SKM-1 (cell line): ENCODE measurements around the gene ABT1.
"Not testable (repeated sequence)": the region's sequence is repeated elsewhere in the genome, so short reads cannot be mapped to it uniquely, and the experiment has no call there.

ENCODE experiments used
- DNase-seq: peaks from one replicate; lab custom pipeline; 2025; ENCODE audit not compliant: unreplicated experiment; lab: John Stamatoyannopoulos, UW

ABT1 gene

DNA sequence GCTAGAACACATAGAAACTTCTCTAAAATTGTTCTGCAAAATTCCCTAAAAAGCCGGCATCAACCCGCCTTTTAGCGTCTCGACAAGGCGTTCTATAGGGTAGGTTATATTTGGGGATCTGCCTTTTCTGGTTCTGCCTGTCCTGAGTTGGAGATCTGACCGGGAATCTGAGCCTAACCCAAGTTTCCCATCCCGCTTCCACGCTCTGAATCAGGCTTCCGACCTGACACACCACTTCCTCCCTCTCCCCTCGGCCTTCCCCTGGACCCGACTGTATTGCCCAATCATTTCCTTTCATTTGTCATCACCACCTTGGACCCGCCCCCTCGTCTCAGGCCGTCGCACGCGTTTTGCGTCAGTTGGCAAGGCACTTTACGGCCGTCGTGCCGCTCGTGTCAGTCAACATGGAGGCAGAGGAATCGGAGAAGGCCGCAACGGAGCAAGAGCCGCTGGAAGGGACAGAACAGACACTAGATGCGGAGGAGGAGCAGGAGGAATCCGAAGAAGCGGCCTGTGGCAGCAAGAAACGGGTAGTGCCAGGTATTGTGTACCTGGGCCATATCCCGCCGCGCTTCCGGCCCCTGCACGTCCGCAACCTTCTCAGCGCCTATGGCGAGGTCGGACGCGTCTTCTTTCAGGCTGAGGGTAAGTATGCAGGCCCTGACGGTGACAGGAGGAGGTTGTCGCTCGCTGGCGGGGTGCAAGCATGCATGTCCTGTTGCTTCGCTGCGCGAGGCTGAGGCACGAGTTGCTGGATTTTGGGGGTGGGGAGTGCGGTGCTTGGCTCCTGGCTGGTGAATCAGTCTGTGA is at the start of gene ABT1:
Gene ABT1, plus strand, starts transcription at position 375 of the 810 bp plus-strand sequence. Its CDS starts 30 bp downstream, at position 405.
- peak; percentile 96 for DNase-seq

DNA sequence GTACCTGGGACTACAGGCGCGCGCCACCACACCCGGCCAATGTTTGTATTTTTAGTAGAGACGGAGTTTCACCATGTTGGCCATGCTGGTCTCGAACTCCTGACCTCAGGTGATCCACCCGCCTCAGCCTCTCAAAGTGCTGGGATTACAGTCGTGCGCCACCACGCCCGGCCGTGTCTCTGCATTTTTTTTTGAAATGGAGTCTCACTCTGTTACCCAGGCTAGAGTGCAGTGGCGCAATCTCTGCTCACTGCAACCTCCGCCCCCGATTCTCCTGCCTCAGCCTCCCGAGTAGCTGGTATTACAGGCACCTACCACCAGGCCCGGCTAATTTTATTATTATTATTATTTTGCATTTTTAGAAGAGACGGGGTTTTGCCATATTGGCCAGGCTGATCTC is 49.4 kb upstream of the ABT1 start:
- DNase-seq: not testable (repeated sequence)

DNA sequence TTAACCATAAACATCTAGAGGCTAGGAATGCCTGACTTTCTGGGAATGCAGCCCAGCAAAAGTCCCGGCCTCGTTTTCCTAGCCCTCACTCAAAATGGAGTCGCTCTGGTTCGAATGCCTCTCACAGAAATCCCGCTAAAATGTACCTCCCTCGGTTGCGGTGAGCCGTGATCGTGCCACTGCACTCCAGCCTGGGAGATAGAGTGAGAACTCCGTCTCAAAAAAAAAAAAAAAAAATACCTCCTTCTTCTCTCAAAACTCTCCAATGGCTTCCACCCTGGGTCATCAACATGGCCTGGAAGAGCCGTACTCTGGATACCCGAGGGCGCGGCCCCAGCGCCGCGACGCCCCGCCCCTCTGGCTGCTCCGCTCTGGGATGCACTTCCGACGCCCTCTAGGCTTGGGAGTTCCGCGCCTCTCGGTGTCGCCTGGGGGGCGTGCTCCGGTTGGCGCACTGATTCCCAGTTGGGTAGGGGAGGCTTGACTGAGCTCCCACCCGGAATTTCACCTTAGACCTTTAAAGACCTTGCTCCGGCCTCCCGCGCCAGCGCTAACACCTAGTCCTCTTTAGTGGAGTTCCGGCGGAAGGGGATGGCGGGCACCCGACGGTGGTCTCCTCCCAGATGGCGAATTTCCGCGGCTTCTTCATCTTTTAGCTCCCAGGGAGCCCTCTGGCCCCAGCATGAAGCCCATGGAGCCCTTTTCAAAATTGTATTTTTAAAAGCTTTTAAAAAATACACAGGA is 46.3 kb upstream of the ABT1 start:
- DNase-seq: no peak

DNA sequence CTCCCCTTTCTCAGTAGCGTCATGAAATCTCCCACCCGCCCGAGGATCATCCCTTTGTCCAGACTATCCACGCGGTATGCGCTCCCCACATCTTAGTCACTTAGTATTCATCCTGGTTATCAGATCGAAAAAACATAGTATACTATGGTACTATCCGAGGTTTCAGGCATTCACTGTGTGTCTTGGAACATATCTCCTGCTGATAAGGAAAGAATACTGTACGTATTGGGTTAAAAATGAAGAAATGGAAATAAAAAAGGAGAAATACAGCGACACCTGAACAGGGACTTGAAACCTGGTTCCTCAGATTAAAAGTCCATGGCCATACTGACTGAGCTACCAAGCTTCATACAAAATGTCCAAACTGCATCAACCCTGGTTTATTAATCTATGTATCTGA is 44.5 kb upstream of the ABT1 start:
- no peak for DNase-seq

DNA sequence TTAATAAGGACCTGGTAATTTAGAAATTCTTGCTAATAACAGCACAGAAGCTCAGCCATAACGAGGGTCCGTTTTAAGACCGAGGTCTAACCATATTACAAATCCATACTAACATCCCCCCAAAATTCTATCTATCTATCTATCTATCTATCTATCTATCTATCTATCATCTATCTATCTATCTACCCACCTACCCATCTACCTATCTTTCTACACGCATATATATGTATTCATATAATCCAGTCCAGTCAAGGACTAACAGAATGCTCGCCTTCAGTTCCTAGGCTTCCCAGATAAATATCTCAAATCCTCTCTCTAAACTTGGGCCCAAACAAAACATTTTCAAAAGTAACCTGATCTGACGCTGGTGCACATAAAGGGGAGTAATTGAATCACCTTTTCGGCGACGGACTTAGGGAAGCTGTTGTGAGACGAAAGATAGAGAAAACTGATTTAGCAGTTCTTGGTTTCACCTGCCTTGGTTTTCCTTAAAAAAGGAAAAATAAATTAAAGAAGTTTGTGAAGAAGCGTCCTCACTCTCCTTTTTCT is 44.0 kb upstream of the ABT1 start:
- DNase-seq: no peak

DNA sequence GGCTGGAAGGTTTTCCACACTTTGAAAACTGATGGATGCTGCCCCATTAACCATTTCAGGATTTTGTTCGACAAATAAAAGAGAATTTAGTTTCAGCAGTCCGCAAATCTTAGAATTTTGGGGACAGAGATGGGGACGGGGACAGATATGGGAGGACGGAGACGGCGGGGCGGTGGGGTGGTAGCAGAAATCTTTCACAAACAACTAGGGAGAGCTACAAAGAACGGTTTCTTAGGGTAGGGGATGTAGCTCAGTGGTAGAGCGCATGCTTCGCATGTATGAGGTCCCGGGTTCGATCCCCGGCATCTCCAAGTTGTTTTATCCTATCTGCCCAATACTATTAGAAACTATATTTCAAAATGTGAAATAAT is 43.5 kb upstream of the ABT1 start:
- DNase-seq: peak; percentile 52

DNA sequence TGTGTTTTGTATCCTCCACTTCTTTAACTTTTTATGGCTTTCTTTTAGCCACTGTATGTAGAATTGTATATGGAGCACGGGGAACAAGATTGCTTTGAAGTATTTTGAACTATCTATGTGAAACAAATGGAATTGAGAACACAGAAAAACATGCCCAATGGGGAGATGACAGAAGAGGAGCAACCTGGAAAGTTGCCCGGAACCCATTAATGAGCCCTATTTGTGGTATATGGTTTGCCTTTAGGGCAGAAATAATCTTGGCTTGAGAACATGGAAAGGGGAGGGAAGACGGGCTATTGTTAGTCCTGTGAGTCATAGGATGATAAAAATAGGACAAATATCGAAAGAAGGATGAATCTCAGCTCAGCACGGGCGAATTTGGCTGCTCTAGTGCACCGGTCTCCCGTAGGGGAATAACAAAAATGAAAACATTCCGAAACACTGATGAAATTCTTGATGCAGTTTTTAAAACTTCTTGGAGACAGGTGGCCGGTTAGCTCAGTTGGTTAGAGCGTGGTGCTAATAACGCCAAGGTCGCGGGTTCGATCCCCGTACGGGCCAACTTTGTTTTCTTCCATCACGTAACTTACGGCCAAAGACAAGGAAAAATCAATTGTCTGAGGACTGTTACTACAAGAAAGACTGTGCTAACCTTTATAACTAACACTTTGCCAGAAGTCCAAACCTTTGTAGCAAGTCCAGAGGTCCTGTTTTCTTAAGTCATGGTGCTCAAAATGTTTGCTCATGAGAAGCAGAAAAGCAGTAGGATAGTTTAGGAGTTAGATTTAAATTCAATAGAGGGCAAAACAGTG is 42.9 kb upstream of the ABT1 start:
- peak; percentile 78 for DNase-seq

DNA sequence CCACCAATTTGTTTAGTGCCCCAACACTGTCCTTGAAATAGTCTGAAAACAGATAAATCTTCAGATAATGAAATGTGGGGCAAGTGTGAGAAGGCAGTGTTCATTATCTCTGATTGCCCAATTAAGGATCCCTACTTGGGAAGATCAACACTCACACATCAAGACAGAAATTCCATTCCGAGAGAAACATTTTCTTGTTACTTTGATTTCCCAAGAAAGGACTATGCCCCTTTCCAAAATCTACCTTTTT is 42.4 kb upstream of the ABT1 start:
- DNase-seq: no peak

DNA sequence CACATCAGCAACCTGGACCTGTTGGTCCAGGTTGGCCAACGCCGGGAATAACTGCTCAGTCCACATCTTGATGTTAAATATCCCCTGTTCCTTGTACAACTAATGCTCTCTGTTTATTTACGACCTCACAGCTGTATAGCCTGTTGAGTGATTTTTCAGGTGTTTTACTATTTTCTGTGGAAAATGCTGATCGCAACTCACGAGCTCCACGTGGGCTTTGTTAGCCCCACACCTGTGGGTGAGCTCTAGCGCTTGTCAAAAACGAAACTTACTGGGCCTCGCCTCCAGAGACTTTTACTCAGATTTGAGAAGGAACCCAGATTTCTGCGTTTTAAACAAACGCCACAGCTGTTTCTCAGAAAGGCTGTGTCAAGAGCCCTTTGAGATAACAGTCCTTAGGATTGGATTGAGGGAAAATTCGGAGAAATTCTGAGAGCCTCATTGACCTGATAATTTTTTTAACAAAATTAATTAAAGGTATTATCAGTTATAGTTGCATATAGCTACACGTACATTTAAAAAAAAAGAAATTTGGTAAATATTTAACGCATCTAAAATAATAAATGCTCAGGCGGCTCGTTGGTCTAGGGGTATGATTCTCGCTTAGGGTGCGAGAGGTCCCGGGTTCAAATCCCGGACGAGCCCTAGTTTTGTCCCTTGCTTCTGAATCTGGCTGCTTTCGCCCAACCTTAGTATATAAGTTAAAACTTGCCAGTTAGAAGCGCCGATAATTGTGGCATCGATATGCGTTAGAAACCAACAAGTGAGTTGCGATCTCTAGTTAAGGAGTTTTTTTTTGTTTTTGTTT is 41.9 kb upstream of the ABT1 start:
- DNase-seq: no peak

DNA sequence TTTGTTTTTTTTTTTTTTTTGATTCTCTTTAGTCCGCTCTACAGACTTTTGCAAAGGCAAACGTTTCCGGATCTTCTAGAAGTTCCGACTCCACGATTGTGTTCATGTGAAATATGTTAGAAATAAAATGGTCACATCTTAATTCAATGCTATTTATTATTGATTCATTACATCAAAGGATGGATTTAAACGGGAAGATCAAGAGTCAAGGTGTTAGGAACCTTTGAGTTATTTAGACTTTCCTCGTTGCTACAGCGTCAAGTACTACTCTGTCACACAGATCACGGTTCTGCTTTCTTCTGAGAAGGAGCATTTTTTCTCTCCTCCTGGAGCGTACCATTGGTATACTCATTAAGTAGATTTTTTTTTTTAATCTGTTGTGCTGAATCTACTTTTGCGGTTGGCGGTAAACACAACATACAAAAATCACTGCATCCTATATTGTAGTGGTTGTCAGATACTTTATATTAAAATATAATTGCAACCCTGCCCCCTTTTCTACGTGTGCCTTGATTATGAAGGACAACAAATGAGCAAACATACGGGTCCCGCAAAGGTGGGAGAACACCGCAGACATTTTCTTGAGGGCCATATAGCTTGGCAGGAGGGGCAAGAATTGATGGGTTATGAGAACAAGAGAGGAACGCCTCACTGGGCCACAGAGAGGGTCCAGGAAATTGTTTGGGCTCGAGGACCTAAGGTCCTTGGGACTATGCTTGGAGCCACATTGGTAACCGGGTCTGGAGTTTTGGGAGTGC is 41.1 kb upstream of the ABT1 start:
- no peak for DNase-seq

DNA sequence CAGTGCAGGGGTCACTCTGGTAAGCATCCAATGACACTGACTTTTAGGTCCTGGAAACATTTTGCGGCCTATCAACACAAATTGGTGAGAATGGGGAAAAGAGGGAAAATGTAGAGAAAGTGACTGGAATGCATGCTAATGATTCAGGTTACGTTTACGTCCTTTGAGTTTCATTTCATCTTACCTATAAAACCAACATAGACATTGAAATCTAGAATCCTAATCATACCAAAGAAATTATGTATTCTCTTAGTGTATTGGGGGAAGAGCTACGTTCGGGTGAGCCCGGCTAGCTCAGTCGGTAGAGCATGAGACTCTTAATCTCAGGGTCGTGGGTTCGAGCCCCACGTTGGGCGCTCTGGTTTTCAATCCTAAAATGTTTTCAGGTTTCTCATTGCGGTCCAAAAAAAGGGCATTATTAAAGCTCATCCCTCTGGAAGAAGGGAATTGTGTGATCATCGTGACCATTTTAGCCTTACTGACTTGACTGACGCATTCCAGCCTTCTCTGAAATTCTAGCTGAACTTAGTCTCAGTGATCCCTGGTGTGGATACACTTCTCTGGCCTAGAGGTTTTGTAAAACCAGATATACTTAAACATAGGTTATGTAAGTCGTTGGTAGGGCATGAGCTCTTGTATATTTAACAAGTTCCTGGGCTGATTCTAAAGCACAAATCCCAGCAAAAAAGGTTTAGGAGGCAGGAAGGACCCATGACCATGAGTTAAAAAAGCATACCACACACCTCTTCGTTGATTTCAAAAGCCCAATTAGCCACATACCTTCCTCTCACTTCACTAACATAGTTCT is 40.3 kb upstream of the ABT1 start:
- DNase-seq: no peak

DNA sequence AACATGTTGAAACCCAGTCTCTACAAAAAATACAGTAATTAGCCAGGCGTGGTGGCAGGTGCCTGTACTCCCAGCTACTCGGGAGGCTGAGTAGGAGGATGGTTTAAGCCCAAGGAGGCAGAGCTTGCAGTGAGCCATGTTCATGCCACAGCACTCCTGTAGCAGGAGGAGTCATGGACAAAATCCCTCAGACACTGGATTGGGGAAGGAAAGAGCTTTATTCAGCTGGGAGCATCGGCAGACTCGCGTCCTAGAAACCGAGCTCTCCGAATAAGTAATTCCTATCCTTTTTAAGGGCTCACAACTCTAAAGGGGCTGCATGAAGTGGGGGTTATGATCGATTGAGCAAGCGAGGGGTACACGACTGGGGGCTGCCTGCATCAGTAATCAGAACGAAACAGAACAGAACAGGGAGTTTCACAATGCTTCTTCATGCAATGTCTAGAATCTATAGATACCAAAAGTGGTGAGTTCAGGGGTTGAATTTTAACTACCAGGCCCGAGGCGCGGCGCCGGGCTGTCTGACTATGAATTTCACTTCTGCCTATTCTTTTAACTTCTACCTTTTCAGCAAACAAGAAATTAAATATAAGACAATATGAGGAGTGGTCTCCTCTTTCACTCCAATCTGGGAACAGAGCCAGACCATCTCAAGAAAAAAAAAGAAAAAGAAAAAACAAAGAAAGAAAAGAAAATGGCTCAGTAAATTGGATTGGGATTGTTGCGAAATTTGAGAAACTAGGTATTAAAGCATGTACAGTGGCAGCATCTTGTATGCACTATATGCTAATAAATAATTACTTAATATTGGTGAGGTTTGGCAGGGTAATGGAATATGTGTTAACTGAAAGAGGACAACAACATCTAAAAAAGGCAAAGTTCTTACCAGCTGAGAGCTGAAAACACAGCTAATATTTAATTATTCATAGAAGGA is 35.0 kb upstream of the ABT1 start:
- DNase-seq: no peak

DNA sequence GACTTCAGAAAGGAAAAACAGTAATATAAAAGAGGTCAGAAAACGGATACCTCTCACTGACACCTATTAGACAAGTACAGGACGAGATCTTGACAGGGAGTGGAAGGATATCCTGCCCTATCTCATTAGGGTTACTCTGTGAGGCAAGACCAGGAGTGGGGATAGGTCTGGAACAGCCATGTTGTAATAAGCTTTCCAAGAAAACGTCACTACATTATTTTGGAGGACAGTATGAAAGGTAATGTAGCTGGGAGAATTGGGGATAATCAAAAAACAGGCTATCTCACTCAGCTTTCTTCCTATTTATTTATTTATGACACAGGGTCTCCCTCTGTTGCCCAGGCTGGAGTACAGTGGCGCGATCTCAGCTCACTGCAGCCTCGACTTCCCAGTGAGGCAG is 33.3 kb upstream of the ABT1 start:
- no peak for DNase-seq

DNA sequence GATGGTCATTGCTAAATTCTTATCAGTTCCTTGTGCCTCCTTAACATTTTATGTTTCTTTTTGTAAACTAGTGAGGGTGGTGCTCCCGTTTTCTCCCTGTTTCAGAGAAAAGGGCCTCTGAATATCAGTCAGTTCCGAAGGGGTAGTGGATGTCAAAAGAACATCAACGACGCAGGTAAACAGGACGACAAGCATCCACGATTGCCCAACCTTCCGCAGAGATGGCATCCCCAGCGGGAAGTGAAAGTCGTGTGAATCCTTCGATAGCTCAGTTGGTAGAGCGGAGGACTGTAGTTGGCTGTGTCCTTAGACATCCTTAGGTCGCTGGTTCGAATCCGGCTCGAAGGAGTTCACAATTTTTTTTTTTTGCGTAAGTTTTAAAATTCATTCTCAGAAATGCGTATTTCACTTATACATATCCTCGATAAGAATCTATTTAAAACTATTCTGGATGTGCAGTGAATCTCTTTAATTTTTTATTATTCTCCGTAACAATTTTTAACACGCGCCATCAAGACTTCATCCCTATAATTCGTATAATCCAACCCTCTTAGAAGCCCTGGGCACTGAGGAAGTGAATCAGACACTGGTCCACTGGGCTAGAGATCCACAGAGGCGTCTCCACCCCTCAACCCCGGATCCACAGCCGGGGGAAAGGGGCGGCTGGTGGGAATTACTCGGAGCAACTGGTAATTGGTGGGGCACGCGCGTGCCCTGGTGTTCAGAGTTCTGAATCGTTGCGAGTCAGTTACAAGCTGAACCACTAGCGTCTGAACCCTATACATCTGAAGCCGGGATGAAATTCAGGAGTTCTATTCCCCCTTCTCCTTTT is 27.9 kb upstream of the ABT1 start:
- peak; percentile 75 for DNase-seq

DNA sequence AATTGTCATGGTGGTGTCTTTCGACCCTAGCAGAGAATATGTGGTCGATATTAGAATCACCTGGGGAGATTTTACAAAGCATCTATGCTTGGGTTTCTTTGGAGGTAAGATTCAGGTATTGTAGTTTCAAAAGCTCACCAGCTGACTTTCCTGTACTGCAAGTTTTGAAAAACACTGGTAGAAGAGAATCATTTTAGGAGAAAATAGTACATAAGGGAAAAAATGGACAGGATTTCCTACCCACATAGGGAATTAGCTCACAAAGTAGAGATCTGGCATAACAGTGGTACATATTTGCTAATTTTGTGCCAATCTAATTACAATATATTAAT is 27.4 kb upstream of the ABT1 start:
- no peak for DNase-seq

DNA sequence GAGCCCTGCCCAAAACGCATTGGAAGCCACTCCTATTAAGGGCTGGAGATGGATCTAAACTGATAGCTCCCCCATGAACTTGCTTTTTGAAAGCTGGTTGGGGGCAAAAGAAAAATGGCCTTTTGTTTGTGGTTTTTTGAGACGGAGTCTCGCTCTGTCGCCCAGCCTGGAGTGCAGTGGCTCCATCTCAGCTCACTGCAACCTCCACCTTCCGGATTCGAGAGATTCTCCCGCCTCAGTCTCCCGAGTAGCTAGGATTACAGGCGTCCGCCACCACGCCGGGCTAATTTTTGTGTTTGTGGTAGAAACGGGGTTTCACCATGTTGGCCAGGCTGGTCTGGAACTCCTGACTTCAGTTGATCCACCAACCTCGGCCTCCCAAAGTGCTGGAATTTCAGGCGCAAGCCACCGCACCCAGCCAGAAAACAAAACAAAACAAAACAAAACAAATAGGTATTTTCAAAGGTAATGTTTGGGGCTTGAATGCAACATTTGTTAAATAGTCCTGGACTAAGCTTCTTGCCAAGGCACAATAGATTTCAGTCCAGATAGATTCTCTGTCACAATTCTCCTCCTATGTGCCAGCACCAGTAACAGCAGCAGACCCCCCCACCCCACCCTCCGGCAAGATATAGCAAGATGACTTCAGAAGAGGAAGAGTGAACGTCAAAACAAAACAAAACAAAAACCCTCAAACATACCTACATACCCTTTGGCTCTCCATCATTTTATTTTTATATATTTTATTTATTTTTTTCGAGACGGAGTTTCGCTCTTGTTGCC is 26.5 kb upstream of the ABT1 start:
- DNase-seq: no peak
